Stimulated activated CD4-positive, alpha-beta T cell treated with anti-CD3 and anti-CD28 coated beads, TNF-alpha, amount 100 ng/mL, for 24 hours (primary cell): ENCODE results near the gene ZBTB40.

Source experiments
- DNase-seq, 3 experiments: peaks; one replicate each; pipeline ENCODE4 v3.0.0-alpha.2; 2020; ENCODE audit warnings: low read depth in 3 of 3

ZBTB40 gene

DNA sequence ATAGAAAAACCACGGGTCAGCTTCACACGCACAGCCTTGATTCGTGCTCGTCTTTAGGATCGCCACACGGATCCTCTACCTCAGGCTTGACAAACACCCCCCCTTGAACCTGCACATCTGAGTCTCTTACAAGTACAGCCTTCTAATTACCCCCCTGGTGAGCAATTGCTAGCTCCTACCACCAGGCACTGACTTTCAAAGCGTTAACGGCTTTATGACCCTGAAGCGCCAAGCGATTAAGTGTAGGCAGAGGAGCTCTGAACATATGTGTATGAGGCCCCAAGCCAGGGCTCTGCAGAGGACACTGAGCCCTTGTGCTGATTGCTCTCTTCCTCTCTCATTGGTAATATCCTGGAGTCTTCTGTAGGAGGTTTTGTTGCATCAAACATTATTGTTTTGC lies 55.9 kb downstream of the ZBTB40 start:
- DNase-seq: no peak

DNA sequence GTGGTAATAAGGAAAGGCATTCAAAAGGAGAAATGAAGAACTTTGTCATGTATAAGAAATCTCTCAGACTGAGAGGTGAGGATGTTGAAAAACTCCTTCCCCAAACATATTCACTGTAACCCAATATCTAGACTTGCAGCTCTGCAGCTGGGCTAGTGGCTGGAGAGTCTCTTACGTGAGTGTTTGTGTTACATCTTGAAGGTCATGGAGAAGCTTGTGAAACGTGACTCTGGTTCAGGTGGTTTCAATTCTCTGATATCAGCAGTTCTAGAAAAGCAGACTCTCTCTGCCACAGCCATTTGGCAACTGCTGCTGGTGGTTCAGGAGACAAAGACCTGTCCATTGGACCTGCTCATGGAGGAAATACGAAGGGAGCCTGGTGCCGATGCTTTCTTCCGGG lies 56.7 kb downstream of the ZBTB40 start:
- DNase-seq: no peak

- no peak for DNase-seq
Measured at GRCh38 chr1:22508991-22509390, 57.3 kb downstream of the ZBTB40 start.

- no peak for DNase-seq
Measured at GRCh38 chr1:22509815-22510214, 58.2 kb downstream of the ZBTB40 start.

- DNase-seq: no peak
Measured at GRCh38 chr1:22512873-22513272, 61.2 kb downstream of the ZBTB40 start.

GRCh38 chr1:22516906-22517571 lies 65.4 kb downstream of the ZBTB40 start:
- no peak for DNase-seq

GRCh38 chr1:22517956-22518355 lies 66.3 kb downstream of the ZBTB40 start:
- DNase-seq: no peak

- no peak for DNase-seq
Measured at GRCh38 chr1:22518379-22518778, 66.7 kb downstream of the ZBTB40 start.

DNA sequence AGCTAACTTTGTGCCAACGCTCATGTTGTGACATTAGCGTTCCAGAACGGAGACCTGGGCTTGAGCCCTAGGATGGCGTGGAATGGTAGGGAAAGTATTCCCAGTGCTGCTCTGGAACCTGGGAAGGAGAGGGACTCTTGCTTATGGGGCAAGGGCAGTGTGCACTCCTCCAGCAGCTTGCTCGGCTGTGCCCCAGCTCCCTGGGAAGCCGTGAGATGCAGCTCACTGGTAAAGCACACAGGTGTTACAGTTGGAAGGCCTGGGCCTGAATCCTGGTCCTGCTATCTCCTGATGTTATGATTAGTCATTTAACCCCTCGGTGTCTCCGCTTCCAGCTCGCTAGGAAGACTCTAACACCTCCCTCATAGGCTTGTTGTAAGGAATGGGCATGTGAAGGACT lies 69.2 kb downstream of the ZBTB40 start:
- no peak for DNase-seq

- no peak for DNase-seq
Measured at GRCh38 chr1:22521692-22522091, 70.0 kb downstream of the ZBTB40 start.

DNA sequence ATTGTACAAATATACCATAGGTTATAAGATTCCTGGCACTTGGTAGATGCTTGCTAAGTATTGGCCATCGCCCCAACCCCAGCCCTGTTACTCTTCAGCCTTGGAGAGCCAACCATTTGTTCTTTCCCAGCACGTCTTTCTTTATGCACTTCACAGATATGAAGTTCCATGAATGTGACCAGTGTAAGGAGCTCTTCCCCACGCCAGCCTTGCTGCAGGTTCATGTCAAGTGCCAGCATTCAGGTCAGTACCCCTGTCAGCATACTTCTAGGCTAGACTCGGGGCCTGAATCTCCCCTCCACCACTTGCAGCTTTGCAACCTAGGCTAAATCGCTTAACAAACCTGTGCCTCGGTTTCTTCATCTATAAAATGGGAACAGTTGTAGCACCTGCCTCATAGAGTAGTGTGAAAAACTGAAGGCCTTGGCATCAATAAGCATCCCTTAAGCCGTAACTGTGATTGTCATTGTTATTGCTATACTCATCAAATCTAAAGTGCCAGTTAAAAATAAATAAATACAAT lies 70.6 kb downstream of the ZBTB40 start:
- no peak for DNase-seq

DNA sequence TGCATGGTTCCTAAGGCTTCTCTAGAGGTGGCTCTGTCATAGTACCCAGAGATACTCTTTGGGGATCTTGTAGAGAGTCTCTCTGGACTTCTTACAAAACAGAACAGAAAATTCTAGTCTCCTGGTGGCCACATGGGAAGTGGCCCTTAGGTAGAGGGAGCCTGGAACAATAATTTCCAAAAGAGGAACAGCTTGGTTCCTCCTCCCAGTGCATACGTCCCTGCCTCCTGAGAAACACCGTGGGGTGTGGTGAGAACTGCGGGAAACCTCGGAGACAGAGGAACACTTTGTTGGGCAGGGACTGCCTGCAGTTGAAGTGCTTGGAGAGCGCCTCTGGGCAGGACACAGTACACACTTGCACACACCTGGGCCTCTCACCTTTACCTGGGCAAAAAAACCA lies 72.8 kb downstream of the ZBTB40 start:
- no peak for DNase-seq

- DNase-seq: no peak
Measured at GRCh38 chr1:22525211-22525610, 73.6 kb downstream of the ZBTB40 start.

DNA sequence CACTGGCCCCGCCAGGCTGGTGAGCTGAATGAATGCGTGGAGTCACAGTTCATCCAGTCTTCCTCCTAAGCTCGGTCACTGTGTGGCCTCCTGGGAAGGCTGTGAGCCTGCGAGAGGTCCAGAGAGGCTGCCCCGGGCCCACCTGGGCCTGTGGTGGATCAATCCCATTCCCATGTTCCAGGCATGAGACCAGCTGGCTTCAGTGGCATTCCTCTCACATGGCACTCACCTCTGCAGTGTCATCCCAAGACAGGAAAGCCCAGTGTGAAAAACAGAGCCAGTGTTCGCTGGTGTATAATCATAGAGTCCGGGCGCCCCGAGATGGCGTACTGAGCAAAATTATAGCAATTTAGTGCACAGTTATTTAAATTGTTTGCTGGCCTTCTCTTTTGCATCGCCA lies 74.0 kb downstream of the ZBTB40 start:
- DNase-seq: no peak

GRCh38 chr1:22526098-22526497 lies 74.4 kb downstream of the ZBTB40 start:
- DNase-seq: no peak

- no peak for DNase-seq
Measured at GRCh38 chr1:22526677-22527076, 75.0 kb downstream of the ZBTB40 start.

- no peak for DNase-seq
Measured at GRCh38 chr1:22527122-22527521, 75.5 kb downstream of the ZBTB40 start.

DNA sequence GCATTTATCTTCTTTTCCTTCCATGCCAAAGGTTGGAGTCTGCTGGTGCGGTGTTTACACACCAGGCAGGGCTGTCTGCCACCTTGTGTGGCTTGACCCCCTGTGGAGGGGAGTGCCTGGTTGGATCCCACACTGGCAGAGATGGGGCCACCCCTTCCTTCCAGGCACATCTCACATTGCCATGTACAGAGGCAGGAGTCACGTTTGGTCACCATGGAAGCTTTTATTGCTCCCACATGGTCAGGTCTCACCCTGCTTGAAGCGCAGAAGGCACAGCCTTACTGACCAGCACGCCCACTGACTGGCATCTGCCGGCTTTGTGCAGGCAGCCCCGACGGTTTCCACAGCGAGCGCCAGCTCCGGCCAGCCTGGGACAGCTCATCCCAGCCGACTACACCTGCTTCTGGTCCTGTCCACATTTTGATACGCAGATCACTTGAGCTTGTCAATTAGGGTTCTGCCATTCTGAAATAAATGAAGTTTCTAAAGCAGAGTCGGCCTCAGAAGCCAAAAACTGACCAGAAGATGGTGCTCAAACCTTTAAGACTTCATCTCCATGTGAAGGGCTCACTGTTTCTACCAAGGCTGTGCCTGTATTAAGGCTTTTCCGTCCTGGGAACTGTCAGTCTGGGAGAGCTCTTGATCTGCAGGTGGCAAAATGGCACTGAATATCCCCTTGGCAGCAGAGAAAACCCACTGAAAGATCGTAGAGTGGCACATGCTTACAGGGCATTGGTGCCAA lies 76.1 kb downstream of the ZBTB40 start:
- DNase-seq: no peak

DNA sequence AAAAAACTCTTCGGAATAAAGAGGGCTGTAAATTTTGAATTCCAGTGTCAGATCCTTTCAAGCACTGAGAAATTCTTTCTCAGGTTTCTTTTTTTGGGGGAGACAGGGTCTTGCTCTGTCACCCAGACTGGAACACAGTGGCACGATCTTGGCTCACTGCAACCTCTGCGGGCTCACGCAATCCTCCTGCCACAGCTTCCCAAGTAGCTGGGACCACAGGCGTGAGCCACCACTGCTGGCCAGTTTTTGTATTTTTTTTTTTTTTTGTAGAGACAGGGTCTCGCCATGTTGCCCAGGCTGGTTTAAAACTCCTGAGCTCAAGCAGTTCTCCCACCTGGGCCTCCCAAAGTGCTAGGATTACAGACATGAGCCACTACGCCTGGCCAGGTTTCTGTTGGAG lies 76.8 kb downstream of the ZBTB40 start:
- no peak for DNase-seq

GRCh38 chr1:22529901-22530621 lies 78.4 kb downstream of the ZBTB40 start:
- no peak for DNase-seq

GRCh38 chr1:22530715-22531114 lies 79.1 kb downstream of the ZBTB40 start:
- DNase-seq: no peak

GRCh38 chr1:22531251-22531650 lies 79.6 kb downstream of the ZBTB40 start:
- no peak for DNase-seq
